Heart left ventricle (tissue), 16 donors: ENCODE measurements around the gene SYNE3. TPM values are rescaled to one million over a fixed set of nuclear protein-coding genes. Genes with fewer than 3 reads are reported as not detected.

Experiments used
- ATAC-seq, 4 donors: fragments of 200-7000 bp; cut with Tn5 transposase; one replicate each; pipeline ENCODE4 v1.9.1; 2020 to 2022; ENCODE audit warnings: moderate library complexity in 4 of 4, mild to moderate bottlenecking in 3 of 4, moderate number of reproducible peaks in 1 of 4
- DNase-seq, 5 donors: peaks; one replicate each; pipeline ENCODE4 v3.0.0-alpha.2; 2020
- H3K27ac ChIP-seq, 12 donors: fragments of 200-600 bp; sonication (generic) in 4 of 12; one replicate each; pipeline versions ENCODE4 v1.5.0 to v1.8.0; 2016 to 2022; ENCODE audit warnings: mild to moderate bottlenecking in 2 of 12
- H3K27me3 ChIP-seq, 9 donors: fragments of 200-600 bp; sonication (generic) in 2 of 9; one replicate each; pipeline versions ENCODE4 v1.5.1 to v1.8.0; 2016 to 2022; ENCODE audit warnings: mild to moderate bottlenecking in 3 of 9
- H3K36me3 ChIP-seq, 9 donors: fragments of 200-600 bp; sonication (generic) in 2 of 9; one replicate each; pipeline versions ENCODE4 v1.5.0 to v1.8.0; 2018 to 2022; ENCODE audit warnings: mild to moderate bottlenecking in 2 of 9
- H3K4me1 ChIP-seq, 12 donors: fragments of 200-600 bp; sonication (generic) in 4 of 12; one replicate each; pipeline versions ENCODE4 v1.5.0 to v1.8.0; 2016 to 2022; ENCODE audit warnings: mild to moderate bottlenecking in 3 of 12
- H3K4me3 ChIP-seq, 12 donors: fragments of 200-600 bp; sonication (generic) in 4 of 12; one replicate each; pipeline versions ENCODE4 v1.5.0 to v1.8.0; 2017 to 2022; ENCODE audit warnings: mild to moderate bottlenecking in 9 of 12, moderate library complexity in 4 of 12
- H3K9me3 ChIP-seq, 12 donors: fragments of 200-600 bp; sonication (generic) in 4 of 12; one replicate each; pipeline versions ENCODE4 v1.5.0 to v1.8.0; 2016 to 2022; ENCODE audit warnings: mild to moderate bottlenecking in 1 of 12
- CTCF ChIP-seq, 12 donors: fragments of 200-600 bp; sonication (generic) in 4 of 12; IDR thresholded peaks; one replicate each; pipeline versions ENCODE4 v1.5.0 to v1.8.0; 2018 to 2022; ENCODE audit warnings: antibody characterized with exemption in 12 of 12, mild to moderate bottlenecking in 5 of 12
- POLR2A ChIP-seq, 2 donors: fragments of 450-650 bp; IDR thresholded peaks; one replicate each; pipeline ENCODE4 v1.6.1; 2017; ENCODE audit warnings: antibody characterized with exemption in 2 of 2, mild to moderate bottlenecking in 2 of 2, moderate library complexity in 2 of 2
- WGBS, 4 donors: extraction: QIAGEN DNeasy Blood & Tissue Kit in 2 of 4; methylation state at CpG; one replicate each; pipeline versions ENCODE4 v1.1.5 to v1.1.7; 2013 to 2018; 5-methylcytosine and 5-hydroxymethylcytosine counted together
- intact Hi-C, 10 donors: fragments of 100-400 bp; cut with DNase I; formaldehyde crosslinking; loops; one replicate each; pipeline versions ENCODE4 v1.11.1 to v1.14.2; 2022
- polyA plus RNA-seq, 2 donors: library from polyadenylated mRNA; stranded (reverse); fragments of 200-250 nt; gene quantifications; one replicate each; pipeline ENCODE4 v1.2.3, GENCODE V29; 2013
- total RNA-seq, 9 donors: library from RNA; depleted of rRNA in 2 of 9; stranded (reverse); fragments of >200 nt in 2 of 9; fragmentation: NEBNext Ultra II Directional in 3 of 9; extraction: Animal tissue kit (Norgen Biotek cat#: 25700) in 3 of 9; gene quantifications; one replicate each; pipeline versions ENCODE4 v1.1.0 to v1.2.4, GENCODE V29; 2016 to 2023
- donor health status: ischemic (EF 13 %, LVEDD 7.1; RV severe dilation, severe dysfunction).
- donor health status: healthy with polysubstance abuse.
- donor health status: DM: no; HTN: yes; CAD: no.
- donor health status: DM: no; HTN: no; CAD: no.
- donor health status: ischemic (EF 25% LVEDD 6.9; RV normal size, moderate dysfunction).
- donor health status: ischemic (EF 25% LVEDD 5.7; RV mildly dilated, moderate dysfunction).
- donor health status: healthy.
- donor health status: DM: yes; HTN: yes; CAD: no.
- donor health status: ischemic (EF 35%, LVEDD 5.7; RV mildly dilated, moderate dysfunction).
- donor health status: nonischemic (EF 11% LVEDD 7.7; RV severe dilation, severe dysfunction).
- donor health status: DM: yes; HTN: yes; CAD: no.
- donor health status: PGD.
- donor health status: ischemic (EF 29% LVEDD 5.4; RV normal size, mild dysfunction).
- donor health status: nonischemic (EF 23%, LVEDD 6.1; RV moderate dilation, normal function).

SYNE3 gene
- total and polyA plus RNA-seq, 11 donors: 3.1 to 16.9 (median 8.0) TPM

GRCh38 chr14:95499354-95499750, 17.1 kb downstream of the SYNE3 start:
- 13 to 56% (median 38%) methylated on average over 1 of the region's 1 CpG for WGBS, 4 donors
- H3K4me1 ChIP-seq: peaks cover 0 to 99% (median 49%) of the 10 kb centered on the region in 12 donors

GRCh38 chr14:95498622-95499353, 17.7 kb downstream of the SYNE3 start:
- no peak overlapping the region for H3K4me3 ChIP-seq
- peaks cover 0 to 97% (median 49%) of the 10 kb centered on the region in 12 donors for H3K4me1 ChIP-seq
- intact Hi-C loops: loop anchor here in 1 of 10 donors (5.0 kb wide), 1 partner anchor 41 kb away; no protein-coding TSS in a partner anchor
- DNase-seq: peak in 2 of 5 donors; percentile 41 to 55
- H3K27me3 ChIP-seq: no peaks in the 10 kb centered on the region
- 56 to 74% (median 62%) methylated on average over 8 to 9 of the region's 9 CpGs for WGBS, 4 donors
- peak overlapping the region in 4 of 12 donors; percentile 8 to 46 (median 25) for H3K27ac ChIP-seq
- peak in 2 of 4 donors; percentile 14 to 22 for ATAC-seq
- no peak for TF ChIP-seq POLR2A (IDR thresholded peaks at IDR 0.05)
- TF ChIP-seq CTCF (IDR thresholded peaks at IDR 0.05): no peak
- no peaks in the 10 kb centered on the region for H3K9me3 ChIP-seq
- peaks cover 0 to 15% (median 0%) of the 10 kb centered on the region in 9 donors for H3K36me3 ChIP-seq

More at GRCh38 chr14:95499354-95499750, 17.1 kb downstream of the SYNE3 start:
- Histone ChIP-seq H3K36me3 (peaks cover 0 to 15% (median 0%) of the 10 kb centered on the region in 9 donors), H3K4me3 (no peak overlapping the region), H3K9me3 (no peaks in the 10 kb centered on the region), H3K27me3 (no peaks in the 10 kb centered on the region), H3K27ac (peak overlapping the region in 3 of 12 donors; percentile 8 to 46 (median 42))
- ATAC-seq: no peak
- no peak for DNase-seq
- intact Hi-C loops: loop anchor here in 1 of 10 donors (5.0 kb wide), 1 partner anchor 42 kb away; no protein-coding TSS in a partner anchor
- TF ChIP-seq CTCF (IDR thresholded peaks at IDR 0.05) (no peak), POLR2A (IDR thresholded peaks at IDR 0.05) (no peak)

- ATAC-seq (peak in 1 of 4 donors; percentile 12), DNase-seq (no peak)
- H3K9me3 ChIP-seq: no peaks in the 10 kb centered on the region
- no peaks in the 10 kb centered on the region for H3K27me3 ChIP-seq
- intact Hi-C loops: loop anchor here in 1 of 10 donors (5.0 kb wide), 1 partner anchor 40 kb away; no protein-coding TSS in a partner anchor
- H3K27ac ChIP-seq: peak overlapping the region in 8 of 12 donors; percentile 6 to 83 (median 32)
- H3K4me1 ChIP-seq: peaks cover 0 to 85% (median 49%) of the 10 kb centered on the region in 12 donors
- no peak overlapping the region for H3K4me3 ChIP-seq
- WGBS, 4 donors: 51 to 72% (median 61%) methylated on average over 9 of the region's 9 CpGs
- TF ChIP-seq POLR2A (IDR thresholded peaks at IDR 0.05): no peak
- TF ChIP-seq CTCF (IDR thresholded peaks at IDR 0.05): no peak
- H3K36me3 ChIP-seq: peaks cover 0 to 15% (median 0%) of the 10 kb centered on the region in 9 donors
These were observed 18.9 kb downstream of the SYNE3 start for GRCh38 chr14:95497561-95498011.

GRCh38 chr14:95496690-95497259, 19.7 kb downstream of the SYNE3 start:
- intact Hi-C loops: loop anchor here in 1 of 10 donors (5.0 kb wide), 1 partner anchor 39 kb away; no protein-coding TSS in a partner anchor
- peaks cover 0 to 15% (median 0%) of the 10 kb centered on the region in 9 donors for H3K36me3 ChIP-seq
- ATAC-seq: peak in 3 of 4 donors; percentile 51 to 72 (median 70)
- peak in 2 of 5 donors; percentile 41 to 63 for DNase-seq
- peak overlapping the region in 9 of 12 donors; percentile 16 to 83 (median 27) for H3K27ac ChIP-seq
- 41 to 71% (median 53%) methylated on average over 4 of the region's 4 CpGs for WGBS, 4 donors
- TF ChIP-seq CTCF (IDR thresholded peaks at IDR 0.05) (no peak), POLR2A (IDR thresholded peaks at IDR 0.05) (no peak)
- no peaks in the 10 kb centered on the region for H3K27me3 ChIP-seq
- H3K4me3 ChIP-seq: no peak overlapping the region
- H3K4me1 ChIP-seq: peaks cover 0 to 77% (median 49%) of the 10 kb centered on the region in 12 donors
- no peaks in the 10 kb centered on the region for H3K9me3 ChIP-seq
